Ovary (tissue), 9 donors: ENCODE data around the gene NUMA1. TPM values are rescaled to one million over a fixed set of nuclear protein-coding genes. Genes with fewer than 3 reads are reported as not detected.

Source experiments
- DNase-seq, 5 donors: peaks; one replicate each; pipeline ENCODE4 v3.0.0-alpha.2; 2019 to 2020
- H3K27ac ChIP-seq, 2 donors: fragments of 200-600 bp; one replicate each; pipeline versions ENCODE4 v1.5.1 to v1.8.0; 2019 to 2022
- H3K27me3 ChIP-seq: fragments of 200-600 bp; one replicate; pipeline ENCODE4 v1.8.0; 2022
- H3K36me3 ChIP-seq: fragments of 200-600 bp; sonication (generic); one replicate; pipeline ENCODE4 v1.5.1; 2019
- H3K4me1 ChIP-seq: one replicate; pipeline ENCODE4 v1.8.1; 2013; ENCODE audit warnings: mild to moderate bottlenecking, moderate library complexity; ENCODE audit not compliant: insufficient read depth
- H3K4me3 ChIP-seq: fragments of 200-600 bp; sonication (generic); one replicate; pipeline ENCODE4 v1.5.1; 2017
- H3K9me3 ChIP-seq, 2 donors: fragments of 200-600 bp in 1 of 2; sonication (generic) in 1 of 2; one replicate each; pipeline versions ENCODE4 v1.5.1 to v1.8.1; 2013 to 2019; ENCODE audit warnings: mild to moderate bottlenecking in 1 of 2, moderate library complexity in 1 of 2
- CTCF ChIP-seq, 3 donors: fragments of 450-650 bp in 2 of 3; fragments of 200-600 bp in 1 of 3; IDR thresholded peaks; one replicate each; pipeline versions ENCODE4 v1.5.1 to v1.8.0; 2016 to 2022; ENCODE audit warnings: antibody characterized with exemption in 3 of 3, mild to moderate bottlenecking in 1 of 3
- EP300 ChIP-seq: sonication (generic); formaldehyde crosslinking; IDR thresholded peaks from one replicate; pipeline ENCODE4 v1.6.1; 2017; ENCODE audit warnings: antibody characterized with exemption
- POLR2A ChIP-seq: fragments of 450-650 bp; IDR thresholded peaks from one replicate; pipeline ENCODE4 v1.6.1; 2017; ENCODE audit warnings: antibody characterized with exemption, mild to moderate bottlenecking, moderate library complexity
- WGBS, 3 donors: extraction: QIAGEN DNeasy Blood & Tissue Kit in 1 of 3; methylation state at CpG; one replicate each; pipeline versions ENCODE4 v1.1.5 to v1.1.7; 2013 to 2017; 5-methylcytosine and 5-hydroxymethylcytosine counted together
- intact Hi-C, 4 donors: fragments of 100-400 bp; cut with DNase I; formaldehyde crosslinking; loops; one replicate each; pipeline versions ENCODE4 v1.11.0 to v1.15.1; 2022 to 2023
- polyA plus RNA-seq, 2 donors: library from polyadenylated mRNA; stranded (reverse); fragments of 200-250 nt in 1 of 2; fragments of 350-450 nt in 1 of 2; fragmentation: Illumina TruSeq in 1 of 2; extraction: RNeasy Lipid Tissue Mini Kit (QIAGEN cat#74804) in 1 of 2; gene quantifications; one replicate each; pipeline ENCODE4 v1.2.3, GENCODE V29; 2013 to 2014
- total RNA-seq, 7 donors: library from RNA; depleted of rRNA in 2 of 7; stranded (reverse); fragments of >200 nt in 2 of 7; fragmentation: NEBNext Ultra II Directional in 3 of 7; extraction: Animal tissue kit (Norgen Biotek cat#: 25700) in 3 of 7; gene quantifications; one replicate each; pipeline versions ENCODE4 v1.1.0 to v1.2.4, GENCODE V29; 2016 to 2023
- donor health status: DM: no; HTN: no; CAD: no; lungs with moderate emphysema.
- donor health status: DM: no; HTN: no; CAD: no.
- donor health status: Bipolar disorder and iron deficiency.
- donor health status: DM: yes; HTN: yes; CAD: no.
- donor health status: DM: no; HTN: no; CAD: no.
- donor health status: DM: yes; HTN: yes; CAD: no.

NUMA1 gene
- total and polyA plus RNA-seq, 9 donors, result 156 to 270 (median 235) TPM

- H3K4me3 ChIP-seq, result no peak overlapping the region
- H3K9me3 ChIP-seq, result no peaks in the 10 kb centered on the region
- H3K36me3 ChIP-seq, result no peaks in the 10 kb centered on the region
- TF ChIP-seq POLR2A (no peak), CTCF (IDR thresholded peaks at IDR 0.05) (no peak), EP300 (no peak)
- H3K27ac ChIP-seq, result no peak overlapping the region
- H3K27me3 ChIP-seq, result no peaks in the 10 kb centered on the region
- no peak for DNase-seq
- intact Hi-C loops, result loop anchor here in 1 of 4 donors (10.0 kb wide), 1 partner anchor 236 kb away; the partner anchor contains the start of gene PHOX2A
- H3K4me1 ChIP-seq, result peaks cover 9% of the 10 kb centered on the region
- WGBS, 3 donors, result 88 to 94% (median 94%) methylated on average over 6 of the region's 6 CpGs
These were observed 71.2 kb downstream of the NUMA1 start for GRCh38 chr11:72009156-72009555.

- Histone ChIP-seq H3K4me1 (peaks cover 8% of the 10 kb centered on the region), H3K4me3 (no peak overlapping the region), H3K36me3 (no peaks in the 10 kb centered on the region), H3K27ac (no peak overlapping the region), H3K27me3 (no peaks in the 10 kb centered on the region), H3K9me3 (no peaks in the 10 kb centered on the region)
- intact Hi-C loops, result loop anchor here in 1 of 4 donors (10.0 kb wide), 1 partner anchor 236 kb away; the partner anchor contains the start of gene PHOX2A
- no peak for TF ChIP-seq POLR2A
- no peak for TF ChIP-seq CTCF (IDR thresholded peaks at IDR 0.05)
- no peak for TF ChIP-seq EP300
- DNase-seq, result no peak
- 47 to 68% (median 52%) methylated on average over 7 of the region's 7 CpGs for WGBS, 3 donors
These were observed 71.6 kb downstream of the NUMA1 start for GRCh38 chr11:72008728-72009127.

- Histone ChIP-seq H3K9me3 (no peaks in the 10 kb centered on the region), H3K27ac (no peak overlapping the region), H3K36me3 (no peaks in the 10 kb centered on the region), H3K27me3 (no peaks in the 10 kb centered on the region), H3K4me1 (no peaks in the 10 kb centered on the region), H3K4me3 (no peak overlapping the region)
- TF ChIP-seq EP300, result no peak
- no peak for TF ChIP-seq CTCF (IDR thresholded peaks at IDR 0.05)
- no peak for TF ChIP-seq POLR2A
- DNase-seq, result no peak
- intact Hi-C loops, result loop anchor here in 1 of 4 donors (10.0 kb wide), 1 partner anchor 237 kb away; the partner anchor contains the start of gene PHOX2A
- WGBS, 3 donors, result 73 to 85% (median 78%) methylated on average over 5 of the region's 5 CpGs
These were observed 72.8 kb downstream of the NUMA1 start for GRCh38 chr11:72007587-72007986.

- Histone ChIP-seq H3K27ac (no peak overlapping the region), H3K36me3 (no peaks in the 10 kb centered on the region)
- TF ChIP-seq CTCF (IDR thresholded peaks at IDR 0.05), result no peak
- no peak for TF ChIP-seq EP300
- TF ChIP-seq POLR2A, result no peak
These were observed 73.3 kb downstream of the NUMA1 start for GRCh38 chr11:72007089-72007476.

More at GRCh38 chr11:72007089-72007476, 73.3 kb downstream of the NUMA1 start:
- WGBS, 3 donors, result 78 to 86% (median 80%) methylated on average over 15 of the region's 15 CpGs
- no peak for DNase-seq
- no peaks in the 10 kb centered on the region for H3K27me3 ChIP-seq
- intact Hi-C loops, result loop anchor here in 1 of 4 donors (10.0 kb wide), 1 partner anchor 238 kb away; the partner anchor contains the start of gene PHOX2A
- no peak overlapping the region for H3K4me3 ChIP-seq
- H3K4me1 ChIP-seq, result no peaks in the 10 kb centered on the region
- no peaks in the 10 kb centered on the region for H3K9me3 ChIP-seq
